ENCODE results near the gene GABBR1.

The GABBR1 gene

DNA sequence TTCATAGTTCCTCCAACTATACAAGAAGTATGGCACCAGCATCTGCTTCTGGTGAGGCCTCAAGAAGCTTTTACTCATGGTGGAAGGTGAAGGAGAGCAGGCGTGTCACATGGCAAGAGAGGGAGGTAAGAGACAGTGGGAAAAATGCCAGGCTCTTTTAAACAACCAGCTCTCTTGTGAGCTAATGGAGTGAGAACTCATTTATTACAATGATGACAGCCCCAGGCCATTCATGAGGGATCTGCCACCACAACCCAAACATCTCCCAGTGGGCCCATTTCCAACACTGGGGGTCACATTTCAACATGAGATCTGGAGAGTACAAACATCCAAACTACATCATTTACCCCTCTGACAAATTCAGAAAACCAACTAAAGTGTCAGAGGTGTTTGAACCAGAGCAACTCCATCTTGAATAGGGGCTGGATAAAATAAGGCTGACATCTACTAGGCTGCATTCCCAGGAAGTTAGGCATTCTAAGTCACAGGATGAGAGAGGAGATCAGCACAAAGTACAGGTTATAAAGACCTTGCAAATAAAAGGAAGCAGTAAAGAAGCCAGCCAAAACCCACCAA, 71.3 kb downstream of the GABBR1 start:
- no peak for DNase-seq

DNA sequence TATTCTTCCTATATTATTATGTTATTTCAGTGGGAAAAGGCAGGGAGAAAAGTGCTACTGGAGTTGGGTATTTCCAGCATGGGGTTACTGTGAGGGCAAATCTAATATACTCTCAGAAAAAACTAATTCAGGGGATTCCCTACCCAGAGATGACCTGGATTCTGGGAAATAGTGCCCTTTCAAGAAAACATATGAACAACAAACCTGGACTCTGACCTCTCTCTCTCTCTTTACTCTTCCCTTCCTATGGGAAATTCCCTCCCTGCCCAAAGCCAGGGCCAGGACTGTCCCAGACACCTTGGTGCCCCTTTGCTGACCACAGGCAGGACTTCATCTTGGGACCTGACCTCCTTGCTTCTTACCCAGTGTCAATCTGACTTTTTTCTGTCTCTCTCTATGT, 71.9 kb downstream of the GABBR1 start:
- DNase-seq: no peak

DNA sequence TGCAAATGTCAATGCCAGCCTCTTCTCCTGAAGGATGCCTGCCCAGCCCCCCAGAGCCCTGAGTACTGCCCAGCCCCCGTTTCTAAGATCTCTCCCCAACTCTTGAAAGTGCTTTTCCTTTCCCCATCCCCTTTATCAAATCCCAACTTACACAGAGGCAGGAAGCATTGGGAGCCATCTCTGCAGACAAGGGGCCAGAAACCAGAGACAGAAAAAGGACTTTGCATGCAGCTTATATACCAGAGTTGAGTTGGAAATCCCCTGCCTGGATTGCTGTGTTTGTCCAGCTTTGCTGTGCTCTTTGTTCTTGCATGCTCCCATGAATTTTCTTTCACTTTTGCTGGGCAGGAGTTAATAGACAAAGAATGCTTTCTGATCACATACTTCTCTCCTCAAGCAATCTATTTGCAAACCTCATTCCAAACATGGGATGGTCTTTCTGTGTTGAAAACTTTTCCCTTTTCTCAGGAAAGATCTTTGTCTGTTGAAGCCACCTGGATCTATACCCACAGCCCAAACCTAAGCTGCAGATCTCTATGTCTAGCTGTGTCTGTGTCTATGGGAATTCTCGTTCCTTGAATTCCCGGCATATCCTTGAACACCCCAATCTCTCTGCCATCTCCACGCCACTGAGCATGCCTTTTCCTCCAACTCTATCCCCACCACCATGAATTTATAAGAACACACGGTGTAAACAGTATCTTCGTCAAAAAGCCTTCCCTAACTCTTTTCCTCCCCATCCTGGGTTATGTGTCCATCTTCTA, 73.3 kb downstream of the GABBR1 start, which contains the start of gene UBD:
Gene UBD (minus strand): TSS at position 209 of the 764 bp plus-strand sequence. CDS start 31 bp downstream, at position 178.
- DNase-seq: no peak

DNA sequence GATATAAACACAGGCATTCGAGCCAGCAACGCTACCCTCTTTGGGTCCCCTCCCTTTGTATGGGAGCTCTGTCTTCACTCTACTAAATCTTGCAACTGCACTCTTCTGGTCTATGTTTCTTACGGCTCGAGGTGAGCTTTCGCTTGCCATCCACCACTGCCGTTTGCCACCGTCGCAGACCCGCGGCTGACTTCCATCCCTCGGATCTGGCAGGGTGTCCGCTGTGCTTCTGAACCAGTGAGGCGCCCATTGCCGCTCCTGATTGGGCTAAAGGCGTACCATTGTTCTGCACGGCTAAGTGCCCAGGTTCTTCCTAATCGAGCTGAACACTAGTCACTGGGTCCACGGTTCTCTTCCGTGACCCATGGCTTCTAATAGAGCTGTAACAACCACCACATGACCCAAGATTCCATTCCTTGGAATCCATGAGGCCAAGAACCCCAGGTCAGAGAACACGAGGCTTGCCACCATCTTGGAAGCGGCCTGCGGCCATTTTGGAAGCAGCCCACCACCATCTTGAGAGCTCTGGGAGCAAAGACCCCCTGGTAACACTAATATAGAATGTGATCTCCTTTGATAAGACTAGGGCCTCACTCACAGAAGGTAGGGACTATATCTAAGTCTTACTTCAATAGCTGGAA, 74.4 kb downstream of the GABBR1 start:
- no peak for DNase-seq

DNA sequence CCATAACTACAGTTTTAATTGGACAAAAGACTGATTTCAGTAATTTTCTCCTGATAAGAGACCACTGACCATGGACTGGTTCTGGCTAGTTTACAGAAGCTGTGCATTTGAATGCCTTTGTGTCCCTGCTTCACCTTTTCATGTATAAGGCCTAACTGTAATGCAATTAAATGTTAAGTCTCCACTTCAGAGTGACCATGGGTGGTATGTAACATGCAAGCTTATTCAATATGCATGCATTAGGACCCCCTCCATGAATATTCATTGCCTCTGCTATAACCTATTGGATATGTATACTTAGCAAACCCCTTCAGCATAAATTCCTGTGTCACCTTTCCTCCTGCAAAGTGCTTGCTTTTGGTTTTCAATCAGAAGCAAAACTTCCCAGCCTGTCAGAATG, 75.7 kb downstream of the GABBR1 start:
- no peak for DNase-seq

DNA sequence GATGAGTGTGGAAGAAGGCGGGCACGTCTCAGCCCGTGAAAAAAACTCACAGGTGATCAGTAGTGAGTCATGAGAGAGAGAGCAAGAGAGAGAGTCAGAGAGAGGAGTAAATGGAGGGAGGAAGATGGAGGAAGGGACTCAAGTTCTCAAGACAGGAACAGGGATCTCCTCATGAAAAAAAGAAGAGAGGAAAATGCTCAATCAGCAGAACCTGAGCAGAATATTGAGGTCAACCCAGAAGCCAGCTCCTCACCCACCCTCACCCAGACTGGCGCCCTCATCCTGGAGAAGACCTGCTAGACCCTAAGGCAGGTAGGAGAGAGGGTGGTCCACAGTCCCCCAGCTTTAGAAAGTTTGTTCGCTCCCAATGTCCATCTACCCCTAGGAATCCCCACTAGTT, 78.2 kb downstream of the GABBR1 start:
- no peak for DNase-seq

DNA sequence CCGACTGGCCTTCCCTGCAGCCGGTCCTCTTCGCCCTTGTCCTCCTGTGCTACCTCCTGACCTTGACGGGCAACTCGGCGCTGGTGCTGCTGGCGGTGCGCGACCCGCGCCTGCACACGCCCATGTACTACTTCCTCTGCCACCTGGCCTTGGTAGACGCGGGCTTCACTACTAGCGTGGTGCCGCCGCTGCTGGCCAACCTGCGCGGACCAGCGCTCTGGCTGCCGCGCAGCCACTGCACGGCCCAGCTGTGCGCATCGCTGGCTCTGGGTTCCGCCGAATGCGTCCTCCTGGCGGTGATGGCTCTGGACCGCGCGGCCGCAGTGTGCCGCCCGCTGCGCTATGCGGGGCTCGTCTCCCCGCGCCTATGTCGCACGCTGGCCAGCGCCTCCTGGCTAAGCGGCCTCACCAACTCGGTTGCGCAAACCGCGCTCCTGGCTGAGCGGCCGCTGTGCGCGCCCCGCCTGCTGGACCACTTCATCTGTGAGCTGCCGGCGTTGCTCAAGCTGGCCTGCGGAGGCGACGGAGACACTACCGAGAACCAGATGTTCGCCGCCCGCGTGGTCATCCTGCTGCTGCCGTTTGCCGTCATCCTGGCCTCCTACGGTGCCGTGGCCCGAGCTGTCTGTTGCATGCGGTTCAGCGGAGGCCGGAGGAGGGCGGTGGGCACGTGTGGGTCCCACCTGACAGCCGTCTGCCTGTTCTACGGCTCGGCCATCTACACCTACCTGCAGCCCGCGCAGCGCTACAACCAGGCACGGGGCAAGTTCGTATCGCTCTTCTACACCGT, 79.5 kb downstream of the GABBR1 start:
- DNase-seq: no peak

DNA sequence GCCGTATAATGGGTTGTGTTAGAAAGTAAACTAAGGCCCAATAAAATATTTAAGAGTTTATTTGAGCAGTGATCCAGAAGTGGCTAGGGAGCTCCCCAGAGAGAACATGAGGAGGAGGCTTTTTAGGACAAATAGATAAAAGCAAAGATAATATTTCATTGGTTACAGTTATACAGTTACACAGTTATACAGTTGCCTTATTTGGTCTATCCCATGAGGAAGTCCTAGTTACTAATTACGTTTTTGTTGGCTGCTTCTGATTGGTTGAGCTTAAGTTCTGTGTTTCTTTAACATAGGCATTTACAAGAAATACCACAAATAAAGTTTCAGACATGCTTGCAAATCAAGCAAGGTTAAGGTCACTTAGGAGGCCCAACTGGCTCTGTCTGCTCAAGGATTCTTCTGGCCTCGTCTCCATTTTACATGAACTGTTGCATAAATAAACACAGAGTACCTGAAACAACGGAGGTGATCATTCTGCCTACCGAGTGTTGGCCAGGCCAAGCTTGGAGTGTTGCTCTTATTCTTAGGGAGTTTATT, 80.4 kb downstream of the GABBR1 start:
- peak; percentile 22 for DNase-seq

DNA sequence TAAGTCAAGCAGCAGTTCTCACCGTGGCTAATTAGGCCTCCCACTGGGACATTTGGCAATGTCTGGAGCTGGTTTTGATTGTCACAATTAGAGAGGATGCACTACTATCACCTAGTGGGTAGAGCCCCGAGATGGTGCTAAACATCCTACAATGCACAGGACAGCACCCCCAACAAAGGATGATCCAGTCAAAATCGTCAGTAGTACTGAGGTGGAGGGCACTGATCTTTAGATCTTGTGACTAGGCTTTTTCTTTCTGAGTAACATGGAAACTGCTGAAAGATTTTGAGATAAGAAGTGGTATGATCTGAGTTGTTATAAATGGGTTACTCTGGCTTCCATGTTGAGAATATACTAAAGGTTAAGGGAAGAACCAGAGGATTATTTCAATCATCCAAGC, 85.4 kb downstream of the GABBR1 start:
- no peak for DNase-seq

DNA sequence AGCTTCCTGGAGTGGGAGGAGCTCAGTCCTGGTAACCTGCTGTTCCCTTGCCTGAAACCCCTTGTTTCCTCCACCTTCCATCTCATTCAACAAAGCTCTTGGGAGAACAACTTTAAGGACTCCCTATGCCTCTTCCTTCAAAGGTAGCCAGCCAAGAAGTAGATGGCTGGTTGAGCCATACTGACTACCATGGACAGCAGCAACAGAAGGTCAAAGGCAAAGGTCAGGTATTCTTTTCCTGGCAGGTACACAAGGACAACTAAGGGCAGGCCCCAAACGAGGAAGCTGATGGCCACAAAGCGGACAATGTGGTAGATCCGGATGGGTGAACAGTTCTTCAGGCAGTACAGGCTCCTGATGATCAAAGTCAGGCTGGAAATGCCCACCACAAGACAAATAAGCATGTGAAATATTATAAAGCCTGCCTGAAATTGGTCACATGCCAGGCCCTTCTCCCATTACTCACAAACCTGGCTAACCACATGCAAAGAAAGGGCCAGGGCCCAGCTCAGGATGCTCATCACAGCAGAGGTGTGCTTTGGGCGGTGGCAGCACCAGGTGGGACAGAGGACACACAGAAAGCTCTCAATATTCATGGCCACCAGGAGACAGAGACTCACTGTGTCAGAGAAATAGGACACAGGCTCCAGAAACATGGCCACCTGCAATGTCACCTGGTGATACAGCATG, 95.1 kb downstream of the GABBR1 start:
- DNase-seq: no peak

DNA sequence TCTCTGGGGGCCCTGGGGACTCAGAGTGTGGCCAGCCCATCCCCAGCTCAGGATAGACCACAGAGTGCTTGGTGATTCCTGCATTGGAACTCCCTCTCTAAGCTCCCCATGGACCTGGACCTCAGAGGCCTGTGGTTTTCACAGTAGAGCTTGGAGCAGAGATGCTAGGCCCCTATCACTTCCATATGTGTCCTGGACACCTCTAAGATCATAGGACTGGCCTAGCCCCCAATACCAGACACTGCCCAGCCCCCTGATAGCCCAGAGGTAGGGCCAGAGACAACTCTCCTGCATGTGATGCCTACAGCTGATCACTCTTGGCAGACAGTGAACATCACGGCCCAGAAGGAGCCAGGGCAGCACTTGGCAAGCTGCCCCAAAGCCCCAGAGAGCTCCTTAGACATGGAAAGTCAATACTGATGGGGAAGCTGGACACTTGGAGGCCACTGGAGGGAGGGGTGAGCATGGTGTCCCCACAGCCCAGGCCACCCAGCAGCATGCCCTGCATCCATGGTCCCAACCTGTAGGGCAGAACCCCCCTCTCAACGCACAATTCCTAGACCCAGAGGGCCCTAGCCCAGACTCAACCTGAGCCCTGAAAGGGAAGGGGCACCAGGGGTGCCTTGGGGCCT, 100.5 kb downstream of the GABBR1 start:
- no peak for DNase-seq

DNA sequence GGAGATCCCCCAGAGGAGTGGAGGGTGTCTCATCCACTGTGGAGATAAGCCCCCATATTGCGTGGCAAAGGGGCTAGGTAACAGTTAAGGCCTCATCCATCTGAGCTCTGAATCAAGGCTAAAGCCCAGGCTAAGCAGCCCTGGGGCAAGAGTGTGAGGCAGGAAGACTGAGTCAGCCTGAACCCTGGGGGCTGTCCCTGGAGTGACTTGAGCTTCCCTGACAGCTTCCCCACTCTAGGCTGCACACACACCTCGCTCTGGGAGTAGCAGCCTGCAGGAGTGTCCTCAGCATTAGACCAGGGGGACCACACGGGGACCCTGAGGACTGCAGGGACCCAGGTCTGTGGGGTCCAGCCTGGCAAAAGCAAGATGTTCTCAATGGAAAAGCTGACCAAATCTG, 101.3 kb downstream of the GABBR1 start:
- no peak for DNase-seq

DNA sequence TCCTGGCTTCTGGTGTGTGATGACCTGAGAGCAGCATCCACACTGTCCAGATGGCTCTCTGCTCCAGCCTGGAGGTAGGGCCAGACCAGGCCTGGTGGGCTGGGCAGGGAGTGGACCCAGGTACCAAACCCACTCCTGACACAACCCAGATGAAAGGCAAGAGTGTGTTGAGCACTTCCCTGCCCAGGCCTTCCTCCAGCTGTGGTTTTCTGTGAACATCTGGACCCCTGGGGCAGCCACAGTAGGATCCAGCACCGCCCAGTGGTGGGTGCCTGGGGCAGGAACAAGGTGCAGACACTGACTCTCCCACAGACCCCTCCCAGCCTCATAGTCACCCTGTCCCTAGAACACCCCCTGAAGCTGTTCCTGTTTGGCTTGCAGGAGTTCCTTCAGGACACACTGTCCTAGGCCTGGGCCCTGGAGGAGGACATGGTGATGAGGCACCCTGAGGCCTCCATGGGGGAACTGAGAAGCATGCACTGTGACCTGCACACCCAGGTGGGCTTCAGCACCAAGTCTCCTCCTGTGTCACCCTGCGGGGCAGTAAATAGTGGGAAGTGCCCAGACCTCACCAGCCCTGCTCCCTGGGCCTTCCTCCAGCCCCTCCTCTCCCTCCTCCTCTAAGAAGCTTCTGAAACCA, 102.2 kb downstream of the GABBR1 start:
- DNase-seq: no peak

DNA sequence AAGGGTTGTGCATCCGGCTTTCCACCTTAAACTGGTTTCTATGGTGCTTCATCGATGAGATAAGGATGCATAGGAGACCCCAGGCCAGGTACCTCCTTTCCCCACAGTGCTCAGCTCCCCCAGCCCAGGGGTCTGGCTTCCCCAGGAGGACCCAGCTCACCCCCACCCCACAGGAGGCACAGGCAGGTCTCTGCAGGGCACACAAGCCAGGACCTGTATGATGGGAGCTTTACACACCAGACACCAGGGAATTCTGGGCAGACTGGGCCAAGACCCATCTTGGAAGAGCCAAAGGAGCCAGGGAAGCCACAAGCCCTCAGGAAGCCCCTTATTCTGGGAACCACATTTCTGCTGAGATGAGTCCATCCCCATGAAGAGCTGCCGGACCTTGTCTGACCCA, 103.0 kb downstream of the GABBR1 start:
- DNase-seq: no peak

DNA sequence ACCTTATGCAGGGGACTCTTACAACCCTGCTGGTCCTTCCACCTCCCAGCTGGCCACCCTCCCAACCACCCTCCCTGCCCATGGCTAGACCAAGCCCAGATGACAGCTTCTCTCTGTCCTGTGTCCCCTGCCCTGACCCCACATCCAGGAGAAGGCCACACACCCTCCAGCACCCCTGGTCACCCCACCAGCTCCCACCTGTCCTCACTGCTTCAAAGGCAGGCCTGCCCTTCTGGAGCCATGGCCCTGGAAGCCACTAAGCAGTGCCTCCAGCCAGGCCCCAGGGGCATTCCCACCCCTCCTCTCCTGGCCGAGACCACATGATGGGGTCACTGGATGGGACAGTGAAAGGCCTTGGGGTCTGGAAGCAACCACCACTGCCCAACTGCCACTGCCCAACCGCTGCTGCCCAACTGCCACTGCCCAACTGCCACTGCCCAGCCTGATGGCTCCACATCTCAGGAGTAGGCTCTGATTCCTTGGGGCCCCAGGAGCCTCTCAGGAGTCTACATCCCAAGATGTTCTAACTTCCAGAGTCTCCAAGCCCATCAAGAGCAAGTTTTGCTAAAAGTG, 103.9 kb downstream of the GABBR1 start:
- no peak for DNase-seq

DNA sequence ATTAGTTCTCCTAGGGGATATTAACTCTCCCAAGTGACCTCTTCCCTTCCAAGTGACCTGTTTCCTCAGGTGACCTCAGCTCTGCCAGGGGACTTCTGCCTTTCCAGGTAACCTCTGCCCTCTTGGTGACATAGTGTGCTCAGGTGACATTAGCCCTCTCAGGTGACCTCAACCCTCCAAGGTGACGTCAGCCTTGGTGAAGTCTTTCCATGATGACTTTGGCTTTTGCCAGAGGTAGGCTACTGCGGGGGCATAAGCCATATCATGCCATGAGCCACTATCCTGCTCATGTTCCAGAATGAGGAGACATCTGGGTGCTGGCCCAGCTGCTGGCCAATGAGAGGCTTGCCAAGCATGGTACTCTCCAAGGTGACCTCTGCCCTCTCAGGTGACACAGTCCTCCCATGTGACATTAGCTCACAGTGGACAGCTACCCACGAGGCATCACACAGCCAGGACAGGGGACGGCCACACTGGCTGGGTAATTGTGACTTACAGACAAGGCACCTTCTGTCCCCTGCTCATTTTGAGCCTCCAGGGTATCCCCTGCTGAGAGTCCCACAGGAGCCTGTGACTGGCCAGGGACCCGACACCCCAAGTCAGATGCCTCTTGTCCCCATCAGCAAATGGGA, 104.6 kb downstream of the GABBR1 start:
- DNase-seq: no peak

DNA sequence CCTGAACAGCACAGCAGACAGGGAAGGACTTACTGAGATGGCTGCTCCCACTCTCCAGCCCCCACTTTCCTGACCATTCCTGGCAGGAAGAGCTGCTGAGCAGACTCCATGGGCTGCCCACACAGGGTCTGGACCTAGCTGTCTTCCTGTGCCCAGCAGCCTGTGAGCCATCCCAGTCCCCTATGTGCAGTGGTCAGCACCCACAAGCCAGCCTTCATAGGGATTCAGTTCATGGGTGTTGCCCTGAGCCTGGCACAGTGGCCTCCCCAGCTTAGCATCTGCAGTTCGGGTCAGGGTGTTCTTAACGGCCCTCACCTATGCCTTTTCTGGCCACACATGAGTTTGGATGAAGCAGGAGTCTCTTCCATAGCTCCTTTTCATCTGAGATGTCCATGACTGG, 105.4 kb downstream of the GABBR1 start:
- no peak for DNase-seq

DNA sequence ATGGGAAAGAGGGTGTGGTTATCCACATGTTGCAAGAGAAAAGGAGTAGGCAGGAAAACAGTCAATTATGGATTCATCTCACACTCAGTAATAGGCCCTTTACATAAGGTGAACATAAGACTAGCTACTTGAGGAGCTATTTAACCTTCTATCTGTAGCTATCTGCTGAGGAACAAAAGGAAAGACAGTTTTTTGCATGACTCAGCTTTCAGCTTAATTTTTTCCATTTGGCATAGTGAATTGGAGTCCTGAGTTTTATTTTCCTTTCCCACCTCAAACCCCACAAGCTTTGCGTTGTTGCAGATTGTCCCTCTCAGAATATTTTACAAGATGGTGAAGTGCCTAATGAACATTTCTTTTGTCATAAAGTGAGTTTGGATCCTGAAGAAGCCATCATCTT, 105.9 kb downstream of the GABBR1 start:
- DNase-seq: no peak

DNA sequence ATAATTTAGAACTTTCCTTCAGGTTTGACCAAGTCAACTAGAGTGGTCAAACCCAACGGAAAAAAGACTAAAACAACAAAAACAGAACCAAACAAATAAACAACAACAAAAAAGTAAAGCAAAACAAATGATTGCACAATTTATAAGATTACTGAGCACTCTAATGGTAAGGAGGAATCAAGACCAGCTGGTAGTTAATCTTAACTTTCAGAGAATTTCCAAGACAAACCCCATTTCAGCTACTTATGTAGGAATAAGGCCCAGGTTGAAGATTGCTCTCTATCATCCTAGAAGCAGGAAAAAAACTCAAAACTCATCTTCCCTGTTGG, 107.7 kb downstream of the GABBR1 start:
- DNase-seq: no peak

DNA sequence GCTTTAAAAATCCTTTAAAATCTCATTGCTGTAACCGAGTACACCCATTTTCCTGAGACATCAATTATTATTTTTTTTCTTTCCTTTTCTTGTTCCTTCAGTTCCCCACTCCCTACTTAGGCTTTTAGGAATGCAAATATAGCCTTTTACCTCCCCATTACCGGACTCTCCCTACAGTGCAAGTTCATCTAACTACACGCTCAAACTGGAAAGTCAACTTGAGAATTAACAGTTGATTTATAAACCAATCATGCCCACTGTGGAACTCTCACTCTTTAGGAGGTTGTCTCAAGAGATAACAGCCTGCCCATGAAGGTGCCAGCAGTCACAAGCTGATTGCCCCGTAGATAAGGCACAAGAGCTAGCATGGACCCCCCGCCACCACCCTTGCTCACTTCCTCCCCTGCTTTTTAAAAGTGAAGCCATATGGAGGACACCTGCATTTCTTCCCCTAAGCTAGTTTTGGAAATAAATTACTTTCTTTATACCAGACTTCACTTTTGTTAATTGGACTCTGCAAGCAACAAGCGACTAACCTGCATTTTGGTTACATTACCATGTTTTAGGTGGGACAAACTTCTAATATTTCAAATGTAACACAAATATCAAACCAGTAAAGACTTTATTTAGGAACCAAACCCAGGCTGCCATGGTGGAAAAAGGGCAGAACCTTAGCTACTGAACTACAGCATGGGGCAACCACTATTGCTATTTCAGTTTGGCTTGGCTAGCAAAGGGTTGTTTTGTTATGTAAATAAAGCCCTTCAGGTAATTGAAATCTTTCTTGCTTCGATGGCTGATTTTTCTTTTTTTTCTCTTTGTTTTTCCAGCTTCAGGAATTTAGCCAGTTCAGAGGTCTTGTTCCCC, 108.3 kb downstream of the GABBR1 start:
- no peak for DNase-seq

All from DMS153 (cell line).